Lung (tissue), 12 donors: Measurements from ENCODE around the gene FSIP1. TPM values are rescaled to one million over a fixed set of nuclear protein-coding genes. Genes with fewer than 3 reads are reported as not detected.

Experiments
- ATAC-seq: fragments of 200-7000 bp; cut with Tn5 transposase; one replicate; pipeline ENCODE4 v1.9.1; 2020; ENCODE audit warnings: moderate number of reproducible peaks; ENCODE audit not compliant: insufficient read depth, low FRiP score
- DNase-seq, 3 donors: peaks; one replicate each; pipeline ENCODE4 v3.0.0-alpha.2; 2013 to 2017
- H3K27ac ChIP-seq, 2 donors: one replicate each; pipeline ENCODE4 v1.5.1; 2013; ENCODE audit warnings: mild to moderate bottlenecking in 2 of 2, moderate library complexity in 2 of 2, control low read depth in 1 of 2, inconsistent platforms in 1 of 2, low read depth in 1 of 2, low read length in 1 of 2
- H3K27me3 ChIP-seq, 3 donors: one replicate each; pipeline ENCODE4 v1.5.1; 2013; ENCODE audit warnings: low read length in 2 of 3; ENCODE audit not compliant: control insufficient read depth in 3 of 3, insufficient read depth in 3 of 3
- H3K36me3 ChIP-seq, 4 donors: one replicate each; pipeline ENCODE4 v1.5.1; 2013; ENCODE audit warnings: low read length in 4 of 4, mild to moderate bottlenecking in 1 of 4, moderate library complexity in 1 of 4; ENCODE audit not compliant: control insufficient read depth in 4 of 4, insufficient read depth in 4 of 4
- H3K4me1 ChIP-seq, 5 donors: one replicate each; pipeline ENCODE4 v1.5.1; 2013; ENCODE audit warnings: low read length in 5 of 5, mild to moderate bottlenecking in 2 of 5, moderate library complexity in 1 of 5; ENCODE audit not compliant: control insufficient read depth in 5 of 5, insufficient read depth in 5 of 5
- H3K4me3 ChIP-seq: one replicate; pipeline ENCODE4 v1.5.1; 2013; ENCODE audit warnings: mild to moderate bottlenecking, control low read depth, moderate library complexity
- H3K9ac ChIP-seq, 2 donors: one replicate each; pipeline ENCODE4 v1.5.1; 2013; ENCODE audit warnings: low read length in 2 of 2, control low read depth in 1 of 2; ENCODE audit not compliant: insufficient read depth in 1 of 2
- H3K9me3 ChIP-seq, 4 donors: one replicate each; pipeline ENCODE4 v1.5.1; 2013; ENCODE audit warnings: low read length in 3 of 4, mild to moderate bottlenecking in 1 of 4, moderate library complexity in 1 of 4; ENCODE audit not compliant: control insufficient read depth in 4 of 4, insufficient read depth in 3 of 4
- CTCF ChIP-seq: IDR thresholded peaks from 2 replicates; pipeline ENCODE4 v1.5.1; 2012; ENCODE audit warnings: mild to moderate bottlenecking; ENCODE audit errors: control extremely low read depth, extremely low read depth
- WGBS, 2 donors: extraction: QIAGEN DNeasy Blood & Tissue Kit; methylation state at CpG; one replicate each; pipeline ENCODE4 v1.1.7; 2013; 5-methylcytosine and 5-hydroxymethylcytosine counted together
- polyA plus RNA-seq, 2 donors: library from polyadenylated mRNA; stranded (reverse); fragments of 200-250 nt; gene quantifications; one replicate each; pipeline ENCODE4 v1.2.1, GENCODE V29; 2013
- total RNA-seq, 2 donors: library from RNA; depleted of rRNA in 1 of 2; stranded (reverse); fragments of >200 nt in 1 of 2; gene quantifications; one replicate each; pipeline ENCODE4 v1.2.1, GENCODE V29; 2014 to 2021
- donor health status: control.
- donor health status: control.
- donor health status: Bipolar disorder and iron deficiency.
- donor health status: healthy.
- donor health status: DM: yes; HTN: yes; CAD: no.

FSIP1 gene
- total and polyA plus RNA-seq, 4 donors: 0.35 to 2.2 (median 0.98) TPM

- Histone ChIP-seq H3K4me1 (peaks cover 0 to 6% (median 0%) of the 10 kb centered on the region in 5 donors), H3K9ac (no peak overlapping the region), H3K9me3 (no peaks in the 10 kb centered on the region), H3K4me3 (no peak overlapping the region), H3K27me3 (no peaks in the 10 kb centered on the region), H3K36me3 (no peaks in the 10 kb centered on the region), H3K27ac (no peak overlapping the region)
- WGBS, 2 donors: 79 to 87% methylated on average over 6 of the region's 6 CpGs
- TF ChIP-seq CTCF: no peak
- ATAC-seq (no peak), DNase-seq (no peak)
Observed at GRCh38 chr15:39616731-39617455, 165.7 kb downstream of the FSIP1 start.

GRCh38 chr15:39613861-39614260 is 168.8 kb downstream of the FSIP1 start:
- H3K27ac ChIP-seq: no peak overlapping the region
- H3K9ac ChIP-seq: no peak overlapping the region
- no peaks in the 10 kb centered on the region for H3K27me3 ChIP-seq
- peaks cover 0 to 3% (median 0%) of the 10 kb centered on the region in 5 donors for H3K4me1 ChIP-seq
- 61 to 83% methylated on average over 2 of the region's 2 CpGs for WGBS, 2 donors
- H3K9me3 ChIP-seq: peaks cover 0 to 12% (median 6%) of the 10 kb centered on the region in 4 donors
- H3K36me3 ChIP-seq: no peaks in the 10 kb centered on the region
- no peak for TF ChIP-seq CTCF
- H3K4me3 ChIP-seq: no peak overlapping the region
- DNase-seq (no peak), ATAC-seq (no peak)

- no peaks in the 10 kb centered on the region for H3K36me3 ChIP-seq
- ATAC-seq (no peak), DNase-seq (no peak)
- peaks cover 0 to 14% (median 6%) of the 10 kb centered on the region in 4 donors for H3K9me3 ChIP-seq
- peaks cover 0 to 3% (median 0%) of the 10 kb centered on the region in 5 donors for H3K4me1 ChIP-seq
- H3K27me3 ChIP-seq: no peaks in the 10 kb centered on the region
- no peak overlapping the region for H3K9ac ChIP-seq
- TF ChIP-seq CTCF: no peak
- no peak overlapping the region for H3K27ac ChIP-seq
- H3K4me3 ChIP-seq: no peak overlapping the region
Observed at GRCh38 chr15:39613271-39613670, 169.4 kb downstream of the FSIP1 start.

- H3K36me3 ChIP-seq: no peaks in the 10 kb centered on the region
- ATAC-seq (no peak), DNase-seq (no peak)
- no peak overlapping the region for H3K27ac ChIP-seq
- H3K27me3 ChIP-seq: no peaks in the 10 kb centered on the region
- no peaks in the 10 kb centered on the region for H3K4me1 ChIP-seq
- H3K9ac ChIP-seq: no peak overlapping the region
- no peak overlapping the region for H3K4me3 ChIP-seq
- TF ChIP-seq CTCF: no peak
- peaks cover 0 to 14% (median 6%) of the 10 kb centered on the region in 4 donors for H3K9me3 ChIP-seq
Observed at GRCh38 chr15:39610665-39611064, 172.0 kb downstream of the FSIP1 start.
